GM12892 (cell line): ENCODE results near the gene ITPRID2.

ENCODE experiments used
- POLR2A ChIP-seq: IDR thresholded peaks from 2 replicates; pipeline ENCODE4 v1.6.1; 2011; ENCODE audit warnings: low read depth, low read length, control low read depth
- POLR2AphosphoS5 ChIP-seq: IDR thresholded peaks from 2 replicates; pipeline ENCODE4 v1.6.1; 2011; ENCODE audit warnings: low read depth, low read length, control low read depth

GRCh38 chr2:181907057-181907456, 15.5 kb downstream of the ITPRID2 start:
- no peak for TF ChIP-seq POLR2AphosphoS5
- TF ChIP-seq POLR2A, result no peak
